Endothelial cell of umbilical vein (primary cell): ENCODE data around the gene PDPK1. TPM values are rescaled to one million over a fixed set of nuclear protein-coding genes. Genes with fewer than 3 reads are reported as not detected.

Source experiments
- BruUV-seq: library from RNA; stranded (reverse); fragments of 400-500 nt; replicated peaks from 2 replicates; lab custom pipeline; 2021; lab: Mats Ljungman, UMichigan
- CTCF ChIA-PET: fragments of 300-600, 350-600 bp; sonication (Branson Sonifier 250); formaldehyde crosslinking; loops from one replicate; lab custom pipeline; 2021; ENCODE audit warnings: antibody characterized with exemption, inconsistent platforms; lab: Charles Lee
- POLR2A ChIA-PET: fragments of 300-600, 350-600 bp; sonication (Branson Sonifier 250); formaldehyde crosslinking; loops from one replicate; lab custom pipeline; 2021; ENCODE audit warnings: antibody characterized with exemption, inconsistent platforms; lab: Charles Lee
- DNase-seq: peaks from one replicate; pipeline ENCODE4 v3.0.0-alpha.2; 2011; ENCODE audit warnings: low read depth, low spot score
- FAIRE-seq: peaks from 2 replicates; lab custom pipeline; 2011; peaks lifted over from hg19 to GRCh38; lab: Jason Lieb, UNC
- H2AFZ ChIP-seq: 2 replicates; pipeline ENCODE4 v1.6.0; 2012; ENCODE audit warnings: low read depth, low read length, control low read depth, inconsistent platforms
- H3K27ac ChIP-seq: 2 replicates; pipeline ENCODE4 v1.5.1; 2011; ENCODE audit warnings: low read depth, mild to moderate bottlenecking, control low read depth, low read length, moderate library complexity; ENCODE audit not compliant: insufficient read depth
- H3K27me3 ChIP-seq, 2 experiments: 2 replicates each; pipeline versions ENCODE4 v1.6.0 to v1.6.1; 2011; ENCODE audit warnings: low read length in 2 of 2, mixed read lengths in 1 of 2; ENCODE audit not compliant: control insufficient read depth in 2 of 2, insufficient read depth in 2 of 2
- H3K36me3 ChIP-seq, 2 experiments: 2 replicates in 1 of 2; 3 replicates in 1 of 2; pipeline ENCODE4 v1.5.1; 2011; ENCODE audit warnings: low read length in 2 of 2, mild to moderate bottlenecking in 1 of 2, moderate library complexity in 1 of 2; ENCODE audit not compliant: control insufficient read depth in 2 of 2, insufficient read depth in 2 of 2; ENCODE audit errors: extremely low read depth in 1 of 2
- H3K4me1 ChIP-seq: 3 replicates; pipeline ENCODE4 v1.5.1; 2011; ENCODE audit warnings: mild to moderate bottlenecking, low read length; ENCODE audit not compliant: control insufficient read depth, insufficient read depth; ENCODE audit errors: extremely low read depth
- H3K4me2 ChIP-seq: 2 replicates; pipeline ENCODE4 v1.6.1; 2011; ENCODE audit warnings: low read length, control low read depth, mixed read lengths; ENCODE audit not compliant: insufficient read depth
- H3K4me3 ChIP-seq, 3 experiments: fragments of 200-600 bp in 1 of 3; sonication (generic), shearing (Covaris generic) in 1 of 3; replicated peaks in 1 of 3; 2 replicates each; pipeline ENCODE4 v1.5.1; 2011 to 2016; ENCODE audit warnings: control low read depth in 3 of 3, low read length in 3 of 3, mild to moderate bottlenecking in 2 of 3, inconsistent platforms in 1 of 3, low read depth in 1 of 3, moderate library complexity in 1 of 3; ENCODE audit not compliant: insufficient read depth in 1 of 3
- H3K79me2 ChIP-seq: 2 replicates; pipeline ENCODE4 v1.6.0; 2012; ENCODE audit warnings: low read length, inconsistent platforms; ENCODE audit not compliant: control insufficient read depth, insufficient read depth
- H3K9ac ChIP-seq: replicated peaks from 2 replicates; pipeline ENCODE3; 2011; ENCODE audit warnings: low read length, control low read depth; ENCODE audit not compliant: insufficient read depth; ENCODE audit errors: extremely low read depth
- H3K9me1 ChIP-seq: replicated peaks from 3 replicates; pipeline ENCODE4 v1.6.0; 2011; ENCODE audit warnings: mild to moderate bottlenecking, low read length; ENCODE audit not compliant: control insufficient read depth, insufficient read depth; ENCODE audit errors: extremely low read depth
- H3K9me3 ChIP-seq: replicated peaks from 2 replicates; pipeline ENCODE4 v1.5.1; 2012; ENCODE audit warnings: low read length, inconsistent platforms; ENCODE audit not compliant: control insufficient read depth, insufficient read depth
- H4K20me1 ChIP-seq: replicated peaks from 2 replicates; pipeline ENCODE3; 2011; ENCODE audit warnings: mild to moderate bottlenecking, low read length; ENCODE audit not compliant: control insufficient read depth, insufficient read depth; ENCODE audit errors: extremely low read depth
- CTCF ChIP-seq, 2 donors: IDR thresholded peaks; 1 replicate in 1 of 2; 2 replicates in 1 of 2; pipeline ENCODE4 v1.5.1; 2011; ENCODE audit warnings: low read length in 2 of 2, mild to moderate bottlenecking in 2 of 2, moderate library complexity in 2 of 2, control low read depth in 1 of 2, inconsistent platforms in 1 of 2, low read depth in 1 of 2; ENCODE audit not compliant: insufficient read depth in 1 of 2; ENCODE audit errors: extremely low read depth in 1 of 2
- EZH2 ChIP-seq: IDR thresholded peaks from 2 replicates; pipeline ENCODE4 v1.6.1; 2012; ENCODE audit warnings: borderline replicate concordance, low read depth, mild to moderate bottlenecking, moderate library complexity, low read length, inconsistent platforms; ENCODE audit not compliant: severe bottlenecking
- FOS ChIP-seq: IDR thresholded peaks from 2 replicates; pipeline ENCODE4 v1.6.1; 2011; ENCODE audit warnings: mild to moderate bottlenecking, low read length, moderate library complexity, borderline replicate concordance; ENCODE audit not compliant: insufficient read depth
- GATA2 ChIP-seq: IDR thresholded peaks from 2 replicates; pipeline ENCODE4 v1.7.0; 2011; ENCODE audit warnings: low read depth, mild to moderate bottlenecking, moderate library complexity, mixed read lengths, low read length; ENCODE audit not compliant: insufficient read length, insufficient read depth
- MAX ChIP-seq: IDR thresholded peaks from 2 replicates; pipeline ENCODE4 v1.6.1; 2011; ENCODE audit not compliant: insufficient read depth, insufficient read length
- MYC ChIP-seq: IDR thresholded peaks from one replicate; pipeline ENCODE4 v1.6.1; 2011; ENCODE audit warnings: mild to moderate bottlenecking, low read depth, low read length
- POLR2A ChIP-seq: IDR thresholded peaks from 2 replicates; pipeline ENCODE4 v1.6.1; 2012; ENCODE audit warnings: low read depth, mild to moderate bottlenecking, control low read depth, low read length
- POLR2AphosphoS5 ChIP-seq: IDR thresholded peaks from 2 replicates; pipeline ENCODE4 v1.6.1; 2012; ENCODE audit warnings: low read depth, mild to moderate bottlenecking, control low read depth, low read length, moderate library complexity; ENCODE audit not compliant: insufficient read depth
- dilution Hi-C: fragments of 300-500 bp; cut with MboI; formaldehyde crosslinking; loops from one replicate; pipeline ENCODE4 v1.15.0; 2019; ENCODE audit warnings: low sequenced_read_pairs; ENCODE audit not compliant: extremely low pct_ligation_motif_present
- intact Hi-C: fragments of 100-400 bp; cut with micrococcal nuclease; formaldehyde crosslinking; loops from one replicate; pipeline ENCODE4 v1.10.0; 2022
- polyA plus RNA-seq, 4 experiments: library from polyadenylated mRNA; depleted of rRNA in 3 of 4; stranded (reverse) in 3 of 4; unstranded in 1 of 4; fragments of >200 nt; gene quantifications; 2 replicates each; pipeline versions ENCODE4 v1.2.1 to v1.2.3, GENCODE V29; 2011 to 2012; ENCODE audit warnings: missing spikeins in 1 of 4
- total RNA-seq: library from RNA; stranded (reverse); gene quantifications from 2 replicates; pipeline ENCODE4 v1.2.3, GENCODE V29; 2021

The PDPK1 gene
- total and polyA plus RNA-seq, 2 donors (not counting 3 experiments of a cell fraction or from before 2014, with no cell fraction given): 22.4 to 37.3 TPM

- H3K9me3 ChIP-seq: no peaks in the 10 kb centered on the region
- H3K9ac ChIP-seq: no peak overlapping the region
- H3K4me1 ChIP-seq: no peaks in the 10 kb centered on the region
- no TSS peak for BruUV-seq
- peaks cover 2% of the 10 kb centered on the region for H3K79me2 ChIP-seq
- H3K27me3 ChIP-seq: no peaks in the 10 kb centered on the region
- POLR2A ChIA-PET: no interaction called here
- FAIRE-seq (no peak), DNase-seq (no peak)
- intact Hi-C loops (no loop called here), dilution Hi-C loops (no loop called here)
- H3K36me3 ChIP-seq: peaks cover 0 to 32% of the 10 kb centered on the region in 2 experiments
- no peak overlapping the region for H3K4me2 ChIP-seq
- TF ChIP-seq GATA2 (no peak), POLR2A (no peak), FOS (no peak), CTCF (IDR thresholded peaks at IDR 0.05; ENCODE audit: extremely low read depth in 1 of 2, insufficient read depth in 1 of 2, low read depth in 1 of 2, low read length in 2 of 2) (no peak)
- H3K9me1 ChIP-seq: no peaks in the 10 kb centered on the region
- CTCF ChIA-PET: no interaction called here
- no peak overlapping the region for H3K27ac ChIP-seq
- no peak overlapping the region for H2AFZ ChIP-seq
- H4K20me1 ChIP-seq: no peaks in the 10 kb centered on the region
- H3K4me3 ChIP-seq: no peak overlapping the region
These were observed 59.1 kb downstream of the PDPK1 start for GRCh38 chr16:2596747-2597559.

DNA sequence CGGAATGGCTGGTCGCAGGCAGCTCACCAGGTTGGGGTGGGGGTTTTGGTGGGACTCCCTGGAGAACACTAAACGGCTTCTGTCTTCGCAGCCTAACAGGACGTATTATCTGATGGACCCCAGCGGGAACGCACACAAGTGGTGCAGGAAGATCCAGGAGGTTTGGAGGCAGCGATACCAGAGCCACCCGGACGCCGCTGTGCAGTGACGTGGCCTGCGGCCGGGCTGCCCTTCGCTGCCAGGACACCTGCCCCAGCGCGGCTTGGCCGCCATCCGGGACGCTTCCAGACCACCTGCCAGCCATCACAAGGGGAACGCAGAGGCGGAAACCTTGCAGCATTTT, 59.7 kb downstream of the PDPK1 start:
- Histone ChIP-seq H3K9me3 (no peaks in the 10 kb centered on the region), H3K27me3 (no peaks in the 10 kb centered on the region), H3K4me2 (no peak overlapping the region), H3K9ac (no peak overlapping the region), H4K20me1 (no peaks in the 10 kb centered on the region), H2AFZ (no peak overlapping the region), H3K4me3 (no peak overlapping the region), H3K79me2 (peaks cover 2% of the 10 kb centered on the region), H3K9me1 (no peaks in the 10 kb centered on the region), H3K27ac (no peak overlapping the region), H3K36me3 (peaks cover 0 to 32% of the 10 kb centered on the region in 2 experiments), H3K4me1 (no peaks in the 10 kb centered on the region)
- CTCF ChIA-PET: no interaction called here
- DNase-seq (no peak), FAIRE-seq (no peak)
- TF ChIP-seq EZH2 (no peak), POLR2AphosphoS5 (no peak), POLR2A (no peak), GATA2 (no peak), MAX (no peak), CTCF (IDR thresholded peaks at IDR 0.05; ENCODE audit: extremely low read depth in 1 of 2, insufficient read depth in 1 of 2, low read depth in 1 of 2, low read length in 2 of 2) (no peak), MYC (no peak)
- POLR2A ChIA-PET: no interaction called here
- dilution Hi-C loops: no loop called here
- intact Hi-C loops: no loop called here
- BruUV-seq: no TSS peak
